Measurements from ENCODE around the gene BOLA3.

The BOLA3 gene

DNA sequence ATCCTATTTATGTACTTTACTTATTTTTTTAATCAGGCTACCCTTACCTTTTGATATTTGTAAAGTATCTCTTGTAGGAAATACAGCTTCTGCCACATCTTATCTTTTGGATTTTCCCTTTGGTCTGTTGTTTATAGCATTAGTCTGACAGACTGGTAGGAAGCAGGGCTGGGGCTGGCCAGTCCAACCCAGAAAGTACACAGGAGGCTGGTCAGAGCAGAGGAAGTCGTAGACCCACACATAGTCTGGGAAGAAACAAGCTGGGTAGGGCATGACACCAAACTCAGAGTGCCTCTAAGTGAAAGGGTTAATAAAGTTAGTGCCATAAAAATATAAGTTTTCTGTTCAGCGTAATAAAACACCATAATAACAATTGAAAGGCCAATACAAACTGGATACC is 51.7 kb downstream of the BOLA3 start:
- TF ChIP-seq, protein P1, sequence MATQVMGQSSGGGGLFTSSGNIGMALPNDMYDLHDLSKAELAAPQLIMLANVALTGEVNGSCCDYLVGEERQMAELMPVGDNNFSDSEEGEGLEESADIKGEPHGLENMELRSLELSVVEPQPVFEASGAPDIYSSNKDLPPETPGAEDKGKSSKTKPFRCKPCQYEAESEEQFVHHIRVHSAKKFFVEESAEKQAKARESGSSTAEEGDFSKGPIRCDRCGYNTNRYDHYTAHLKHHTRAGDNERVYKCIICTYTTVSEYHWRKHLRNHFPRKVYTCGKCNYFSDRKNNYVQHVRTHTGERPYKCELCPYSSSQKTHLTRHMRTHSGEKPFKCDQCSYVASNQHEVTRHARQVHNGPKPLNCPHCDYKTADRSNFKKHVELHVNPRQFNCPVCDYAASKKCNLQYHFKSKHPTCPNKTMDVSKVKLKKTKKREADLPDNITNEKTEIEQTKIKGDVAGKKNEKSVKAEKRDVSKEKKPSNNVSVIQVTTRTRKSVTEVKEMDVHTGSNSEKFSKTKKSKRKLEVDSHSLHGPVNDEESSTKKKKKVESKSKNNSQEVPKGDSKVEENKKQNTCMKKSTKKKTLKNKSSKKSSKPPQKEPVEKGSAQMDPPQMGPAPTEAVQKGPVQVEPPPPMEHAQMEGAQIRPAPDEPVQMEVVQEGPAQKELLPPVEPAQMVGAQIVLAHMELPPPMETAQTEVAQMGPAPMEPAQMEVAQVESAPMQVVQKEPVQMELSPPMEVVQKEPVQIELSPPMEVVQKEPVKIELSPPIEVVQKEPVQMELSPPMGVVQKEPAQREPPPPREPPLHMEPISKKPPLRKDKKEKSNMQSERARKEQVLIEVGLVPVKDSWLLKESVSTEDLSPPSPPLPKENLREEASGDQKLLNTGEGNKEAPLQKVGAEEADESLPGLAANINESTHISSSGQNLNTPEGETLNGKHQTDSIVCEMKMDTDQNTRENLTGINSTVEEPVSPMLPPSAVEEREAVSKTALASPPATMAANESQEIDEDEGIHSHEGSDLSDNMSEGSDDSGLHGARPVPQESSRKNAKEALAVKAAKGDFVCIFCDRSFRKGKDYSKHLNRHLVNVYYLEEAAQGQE (IDR thresholded peaks at IDR 0.05; ENCODE audit: insufficient read depth in 1 of 2, low read depth in 2 of 2, low read length in 2 of 2) = no peak
- no peak for TF ChIP-seq SIN3A (IDR thresholded peaks at IDR 0.05; ENCODE audit: borderline replicate concordance, insufficient read depth, low read length)
- no peak for TF ChIP-seq TAF1 (IDR thresholded peaks at IDR 0.05; ENCODE audit: borderline replicate concordance, insufficient read depth, low read length)
- TF ChIP-seq FOXP2 (optimal IDR thresholded peaks at IDR 0.05; ENCODE audit: borderline replicate concordance, extremely low read depth, extremely low read length, insufficient read depth) = no peak
- TF ChIP-seq POLR2AphosphoS5 (IDR thresholded peaks at IDR 0.05; ENCODE audit: low read depth, low read length) = no peak

GRCh38 chr2:74095632-74096031 is 52.1 kb downstream of the BOLA3 start:
- TF ChIP-seq TAF1 (IDR thresholded peaks at IDR 0.05; ENCODE audit: borderline replicate concordance, insufficient read depth, low read length) = no peak
- TF ChIP-seq, protein P1 (IDR thresholded peaks at IDR 0.05; ENCODE audit: insufficient read depth in 1 of 2, low read depth in 2 of 2, low read length in 2 of 2) = no peak
- no peak for TF ChIP-seq POLR2AphosphoS5 (IDR thresholded peaks at IDR 0.05; ENCODE audit: low read depth, low read length)
- no peak for TF ChIP-seq SIN3A (IDR thresholded peaks at IDR 0.05; ENCODE audit: borderline replicate concordance, insufficient read depth, low read length)
- no peak for TF ChIP-seq FOXP2 (optimal IDR thresholded peaks at IDR 0.05; ENCODE audit: borderline replicate concordance, extremely low read depth, extremely low read length, insufficient read depth)

DNA sequence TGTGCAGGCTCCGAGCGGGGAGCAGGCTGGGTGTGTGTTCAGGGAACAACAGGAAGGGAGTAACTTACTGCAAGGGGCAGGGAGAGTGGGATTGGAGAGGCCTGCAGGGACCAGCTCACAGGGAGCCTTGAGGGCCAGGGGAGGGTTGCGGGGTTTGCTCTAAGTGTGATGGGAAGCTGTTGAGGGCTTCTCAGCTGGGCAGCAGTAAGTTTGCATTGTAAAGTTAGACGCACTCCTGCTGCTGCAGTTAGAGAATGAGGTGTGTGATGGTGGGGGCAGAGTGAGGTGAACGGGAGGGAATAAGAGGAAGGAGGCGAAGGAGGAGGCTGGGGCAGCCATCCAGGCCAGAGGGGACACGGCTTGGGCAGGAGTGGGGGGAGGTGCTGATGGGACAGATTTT is 53.4 kb downstream of the BOLA3 start:
- TF ChIP-seq TAF1 (IDR thresholded peaks at IDR 0.05; ENCODE audit: borderline replicate concordance, insufficient read depth, low read length) = no peak
- TF ChIP-seq SIN3A (IDR thresholded peaks at IDR 0.05; ENCODE audit: borderline replicate concordance, insufficient read depth, low read length) = no peak
- no peak for TF ChIP-seq FOXP2 (optimal IDR thresholded peaks at IDR 0.05; ENCODE audit: borderline replicate concordance, extremely low read depth, extremely low read length, insufficient read depth)
- TF ChIP-seq, protein P1 (IDR thresholded peaks at IDR 0.05; ENCODE audit: insufficient read depth in 1 of 2, low read depth in 2 of 2, low read length in 2 of 2) = no peak

GRCh38 chr2:74093840-74094239 is 53.9 kb downstream of the BOLA3 start:
- TF ChIP-seq POLR2AphosphoS5 (IDR thresholded peaks at IDR 0.05; ENCODE audit: low read depth, low read length) (no peak), SIN3A (IDR thresholded peaks at IDR 0.05; ENCODE audit: borderline replicate concordance, insufficient read depth, low read length) (no peak), TAF1 (IDR thresholded peaks at IDR 0.05; ENCODE audit: borderline replicate concordance, insufficient read depth, low read length) (no peak), FOXP2 (optimal IDR thresholded peaks at IDR 0.05; ENCODE audit: borderline replicate concordance, extremely low read depth, extremely low read length, insufficient read depth) (no peak)
- TF ChIP-seq, protein P1 (IDR thresholded peaks at IDR 0.05; ENCODE audit: insufficient read depth in 1 of 2, low read depth in 2 of 2, low read length in 2 of 2) = no peak

DNA sequence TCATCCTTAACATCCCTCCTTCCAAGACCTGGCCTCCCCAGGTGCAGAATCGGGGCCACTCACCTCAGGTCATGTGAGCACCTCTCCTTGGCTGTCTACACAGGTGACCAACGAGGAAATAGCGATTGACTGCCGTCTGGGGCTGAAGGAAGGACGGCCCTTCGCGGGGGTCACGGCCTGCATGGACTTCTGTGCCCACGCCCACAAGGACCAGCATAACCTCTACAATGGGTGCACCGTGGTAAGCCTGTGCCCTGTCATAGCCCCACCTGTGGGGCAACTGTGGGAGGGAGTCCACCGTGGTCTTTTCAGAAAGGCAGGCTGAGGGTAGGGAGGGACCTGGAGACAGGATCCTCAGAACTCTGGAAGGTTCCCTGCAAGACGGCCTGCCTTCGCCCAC is 54.3 kb downstream of the BOLA3 start:
- TF ChIP-seq FOXP2 (optimal IDR thresholded peaks at IDR 0.05; ENCODE audit: borderline replicate concordance, extremely low read depth, extremely low read length, insufficient read depth) = no peak
- TF ChIP-seq POLR2AphosphoS5 (IDR thresholded peaks at IDR 0.05; ENCODE audit: low read depth, low read length) = no peak
- no peak for TF ChIP-seq SIN3A (IDR thresholded peaks at IDR 0.05; ENCODE audit: borderline replicate concordance, insufficient read depth, low read length)
- TF ChIP-seq TAF1 (IDR thresholded peaks at IDR 0.05; ENCODE audit: borderline replicate concordance, insufficient read depth, low read length) = no peak
- TF ChIP-seq, protein P1 (IDR thresholded peaks at IDR 0.05; ENCODE audit: insufficient read depth in 1 of 2, low read depth in 2 of 2, low read length in 2 of 2) = no peak
